OCI-LY3 (cell line): ENCODE results near the gene DEGS2.
"Not testable (repeated sequence)": the region's sequence is repeated elsewhere in the genome, so short reads cannot be mapped to it uniquely, and the experiment has no call there.

ENCODE experiments used
- H2AFZ ChIP-seq: fragments of 200-600, 300-600 bp; shearing (Covaris generic); 2 replicates; pipeline ENCODE4 v1.6.0; 2014; ENCODE audit warnings: antibody characterized with exemption, low read depth, low read length
- H3K27ac ChIP-seq: fragments of 200-600, 300-600 bp; sonication (generic); 2 replicates; pipeline ENCODE4 v1.5.1; 2014; ENCODE audit warnings: mild to moderate bottlenecking, low read length, moderate library complexity, mixed read lengths
- H3K27me3 ChIP-seq: fragments of 200-600, 300-600 bp; sonication (generic); 2 replicates; pipeline ENCODE4 v1.6.1; 2014; ENCODE audit warnings: low read depth, low read length, mixed read lengths
- H3K36me3 ChIP-seq: fragments of 200-600, 300-600 bp; sonication (generic); replicated peaks from 2 replicates; pipeline ENCODE3; 2014; ENCODE audit warnings: low read depth, low read length, mixed read lengths
- H3K4me1 ChIP-seq: fragments of 300-600, 200-600 bp; sonication (generic); 2 replicates; pipeline ENCODE4 v1.6.1; 2014; ENCODE audit warnings: low read length, mixed read lengths
- H3K4me2 ChIP-seq: fragments of 200-600, 300-600 bp; sonication (generic); 2 replicates; pipeline ENCODE4 v1.6.1; 2014; ENCODE audit warnings: low read length, mixed read lengths
- H3K4me3 ChIP-seq: fragments of 300-600, 200-600 bp; sonication (generic); 2 replicates; pipeline ENCODE4 v1.5.1; 2014; ENCODE audit warnings: antibody characterized with exemption, mild to moderate bottlenecking, low read length, moderate library complexity
- H3K79me2 ChIP-seq: fragments of 300-600, 200-600 bp; shearing (Covaris generic); 2 replicates; pipeline ENCODE4 v1.6.1; 2014; ENCODE audit warnings: mild to moderate bottlenecking, low read length, mixed read lengths
- H3K9ac ChIP-seq: fragments of 300-600, 200-600 bp; shearing (Covaris generic); 2 replicates; pipeline ENCODE4 v1.6.0; 2014; ENCODE audit warnings: mild to moderate bottlenecking, low read length, moderate library complexity
- H3K9me3 ChIP-seq: fragments of 200-600, 300-600 bp; shearing (Covaris generic); 2 replicates; pipeline ENCODE4 v1.6.1; 2014; ENCODE audit warnings: low read length, mixed read lengths; ENCODE audit not compliant: insufficient read depth
- H4K20me1 ChIP-seq: fragments of 200-600, 300-600 bp; sonication (generic); 2 replicates; pipeline ENCODE4 v1.6.1; 2016; ENCODE audit warnings: low read length, mixed read lengths; ENCODE audit not compliant: insufficient read depth
- EZH2phosphoT487 ChIP-seq: fragments of 200-600 bp; shearing (Covaris generic); IDR thresholded peaks from 2 replicates; pipeline ENCODE4 v1.6.1; 2018; ENCODE audit warnings: antibody characterized with exemption, mixed run types, low read depth
- TF ChIP-seq, protein P1 (sequence below): fragments of 200-600, 300-600 bp; sonication (generic); IDR thresholded peaks from 2 replicates; pipeline ENCODE4 v1.5.1; 2014; ENCODE audit warnings: antibody characterized with exemption, low read length, low read depth

DEGS2 gene

DNA sequence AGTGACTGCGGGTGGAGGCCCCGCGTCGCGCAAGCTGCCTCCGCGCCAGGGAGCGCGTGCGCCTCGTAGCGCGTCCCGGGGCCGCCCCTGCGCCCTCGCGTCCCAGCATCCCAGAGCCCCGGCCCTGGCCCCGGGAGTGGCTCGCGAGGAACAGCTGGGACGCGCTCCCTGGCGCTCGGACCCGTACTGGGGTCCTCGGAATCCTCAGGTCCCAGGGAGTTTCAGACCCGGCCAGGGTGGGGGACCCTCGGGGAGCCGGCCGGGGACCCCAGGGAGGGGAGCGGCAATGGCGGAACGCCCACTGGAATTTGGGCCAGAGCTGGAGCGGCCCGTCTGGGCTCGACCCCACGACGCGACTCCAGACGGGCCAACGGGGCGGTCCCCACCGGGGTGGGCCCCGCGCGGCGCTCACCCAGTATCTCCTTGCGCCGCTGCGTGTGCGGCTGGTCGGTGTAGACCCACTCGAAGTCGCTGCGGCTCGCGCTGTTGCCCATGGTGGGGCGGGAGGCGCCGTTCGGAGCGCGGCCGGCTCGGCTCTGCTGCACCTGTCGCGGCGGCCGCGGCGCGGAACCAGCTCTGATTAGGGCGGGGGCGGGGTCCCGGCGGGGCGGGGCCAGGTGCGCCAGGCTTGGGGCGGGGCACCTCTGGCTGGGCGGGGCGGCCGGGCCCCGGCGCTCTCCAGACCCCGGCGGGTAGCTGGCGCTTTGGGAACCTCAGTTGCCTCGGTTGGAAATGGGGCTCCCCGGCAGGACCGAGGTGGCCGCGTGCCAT is at the start of gene DEGS2:
Gene DEGS2 (minus strand): TSS at position 552 of the 771 bp plus-strand sequence. CDS start 58 bp downstream, at position 494.
- Histone ChIP-seq H3K9ac (no peak within 1 kb of the TSS), H4K20me1 (no peaks in the 10 kb centered on the region), H3K4me2 (no peak within 1 kb of the TSS), H3K4me1 (peaks cover 8% of the 10 kb centered on the region), H3K36me3 (no peaks in the 10 kb centered on the region), H3K9me3 (no peaks in the 10 kb centered on the region), H3K79me2 (no peaks in the 10 kb centered on the region), H3K27me3 (no peaks in the 10 kb centered on the region), H3K27ac (no peak within 1 kb of the TSS), H3K4me3 (no peak within 1 kb of the TSS), H2AFZ (no peak within 1 kb of the TSS)
- TF ChIP-seq, protein P1, sequence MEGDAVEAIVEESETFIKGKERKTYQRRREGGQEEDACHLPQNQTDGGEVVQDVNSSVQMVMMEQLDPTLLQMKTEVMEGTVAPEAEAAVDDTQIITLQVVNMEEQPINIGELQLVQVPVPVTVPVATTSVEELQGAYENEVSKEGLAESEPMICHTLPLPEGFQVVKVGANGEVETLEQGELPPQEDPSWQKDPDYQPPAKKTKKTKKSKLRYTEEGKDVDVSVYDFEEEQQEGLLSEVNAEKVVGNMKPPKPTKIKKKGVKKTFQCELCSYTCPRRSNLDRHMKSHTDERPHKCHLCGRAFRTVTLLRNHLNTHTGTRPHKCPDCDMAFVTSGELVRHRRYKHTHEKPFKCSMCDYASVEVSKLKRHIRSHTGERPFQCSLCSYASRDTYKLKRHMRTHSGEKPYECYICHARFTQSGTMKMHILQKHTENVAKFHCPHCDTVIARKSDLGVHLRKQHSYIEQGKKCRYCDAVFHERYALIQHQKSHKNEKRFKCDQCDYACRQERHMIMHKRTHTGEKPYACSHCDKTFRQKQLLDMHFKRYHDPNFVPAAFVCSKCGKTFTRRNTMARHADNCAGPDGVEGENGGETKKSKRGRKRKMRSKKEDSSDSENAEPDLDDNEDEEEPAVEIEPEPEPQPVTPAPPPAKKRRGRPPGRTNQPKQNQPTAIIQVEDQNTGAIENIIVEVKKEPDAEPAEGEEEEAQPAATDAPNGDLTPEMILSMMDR, result no peak
- no peak for TF ChIP-seq EZH2phosphoT487

DNA sequence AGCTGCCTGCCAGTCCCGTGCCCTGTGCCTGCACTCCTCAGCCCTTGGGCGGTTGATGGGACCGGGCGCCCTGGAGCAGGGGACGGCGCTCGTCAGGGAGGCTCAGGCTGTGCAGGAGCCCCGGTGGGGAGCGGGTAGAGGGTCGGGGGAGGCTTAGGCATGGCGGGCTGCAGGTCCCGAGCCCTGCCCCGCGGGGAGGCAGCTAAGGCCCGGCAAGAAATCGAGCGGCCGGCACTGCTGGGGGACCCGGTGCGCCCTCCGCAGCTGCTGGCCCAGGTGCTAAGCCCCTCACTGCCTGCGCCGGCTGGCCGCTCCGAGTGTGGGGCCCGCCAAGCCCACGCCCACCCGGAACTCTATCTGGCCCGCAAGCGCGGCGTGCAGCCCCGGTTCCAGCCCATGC is 48.7 kb upstream of the DEGS2 start:
- not testable (repeated sequence) for H3K27ac ChIP-seq, H2AFZ ChIP-seq, H3K9me3 ChIP-seq, H3K79me2 ChIP-seq, H3K4me3 ChIP-seq, H3K36me3 ChIP-seq, H3K27me3 ChIP-seq, H3K4me2 ChIP-seq, H3K4me1 ChIP-seq, H3K9ac ChIP-seq, H4K20me1 ChIP-seq

DNA sequence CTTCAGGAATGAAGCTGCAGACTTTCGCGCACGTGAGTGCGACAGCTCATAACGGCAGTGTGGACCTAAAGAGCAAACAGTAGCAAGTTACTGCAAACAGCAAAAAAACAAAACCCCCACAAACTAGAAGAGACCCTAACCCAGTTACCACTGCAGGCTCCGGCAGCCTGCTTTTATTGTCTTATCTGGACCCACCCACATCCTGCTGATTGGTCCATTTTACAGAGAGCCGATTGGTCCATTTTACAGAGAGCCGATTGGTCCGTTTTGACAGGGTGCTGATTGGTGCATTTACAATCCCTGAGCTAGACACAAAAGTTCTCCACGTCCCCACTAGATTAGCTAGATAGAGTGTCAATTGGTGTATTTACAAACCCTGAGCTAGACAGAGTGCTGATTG is 48.1 kb upstream of the DEGS2 start:
- not testable (repeated sequence) for H3K4me1 ChIP-seq, H2AFZ ChIP-seq, H3K9me3 ChIP-seq, H4K20me1 ChIP-seq, H3K4me3 ChIP-seq, H3K4me2 ChIP-seq, H3K27me3 ChIP-seq, H3K27ac ChIP-seq, H3K9ac ChIP-seq, H3K79me2 ChIP-seq, H3K36me3 ChIP-seq

DNA sequence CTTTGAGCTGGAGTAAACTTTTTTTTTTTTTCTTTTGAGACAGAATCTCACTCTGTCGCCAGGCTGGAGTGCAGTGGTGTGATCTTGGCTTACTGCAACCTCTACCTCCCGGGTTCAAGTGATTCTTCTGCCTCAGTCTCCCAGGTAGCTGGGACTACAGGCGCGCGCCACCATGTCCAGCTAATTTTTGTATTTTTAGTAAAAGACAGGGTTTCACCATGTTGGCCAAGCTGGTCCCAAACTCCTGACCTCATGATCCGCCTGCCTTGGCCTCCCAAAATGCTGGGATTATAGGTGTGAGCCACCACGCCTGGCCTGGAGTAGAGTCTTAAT is 45.4 kb upstream of the DEGS2 start:
- not testable (repeated sequence) for H3K4me2 ChIP-seq, H3K4me1 ChIP-seq, H3K36me3 ChIP-seq, H3K9me3 ChIP-seq, H2AFZ ChIP-seq, H3K27me3 ChIP-seq, H3K79me2 ChIP-seq, H3K4me3 ChIP-seq, H3K9ac ChIP-seq, H4K20me1 ChIP-seq, H3K27ac ChIP-seq

DNA sequence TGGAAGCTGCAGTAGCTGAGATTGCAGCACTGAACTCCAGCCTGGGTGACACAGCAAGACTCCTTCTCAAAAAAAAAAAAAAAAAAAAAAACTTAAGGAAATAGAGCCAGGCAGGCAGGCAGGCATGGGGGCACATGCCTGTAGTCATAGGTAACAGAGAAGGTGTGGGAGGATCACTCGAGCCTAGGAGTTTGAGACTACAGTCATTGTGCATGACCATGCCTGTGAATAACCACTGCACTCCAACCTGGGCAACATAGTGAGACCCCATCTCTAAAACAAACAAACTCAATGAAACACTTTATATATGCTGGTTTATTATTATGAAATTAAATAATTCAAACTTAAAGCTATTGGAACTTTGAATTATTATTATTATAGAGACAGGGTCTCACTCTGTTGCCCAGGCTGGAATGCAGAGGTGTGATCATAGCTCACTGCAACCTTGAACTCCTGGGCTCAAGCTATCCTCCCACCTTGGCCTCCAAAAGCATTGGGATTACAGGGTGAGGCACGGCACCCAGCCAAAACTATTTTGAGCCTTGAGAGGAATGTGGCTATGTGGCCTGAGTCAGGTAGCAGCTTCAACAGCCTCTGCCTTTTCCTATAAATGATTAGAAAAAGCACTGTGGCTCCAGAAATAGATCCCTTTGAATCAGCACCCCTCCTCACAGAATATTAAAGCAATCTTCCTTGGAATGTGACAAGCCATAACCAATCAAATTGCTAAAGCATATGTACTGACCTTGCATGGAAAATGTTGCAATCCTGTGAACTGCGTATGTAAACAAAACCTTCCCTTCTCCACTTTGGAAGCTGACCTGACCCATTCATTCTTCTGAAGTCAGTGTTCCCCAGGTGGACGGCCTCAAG is 44.8 kb upstream of the DEGS2 start:
- H3K27me3 ChIP-seq, result peaks cover 8% of the 10 kb centered on the region; the same call in 1 of the 2 replicates
- H3K36me3 ChIP-seq, result no peaks in the 10 kb centered on the region
- H3K4me1 ChIP-seq, result no peaks in the 10 kb centered on the region
- H4K20me1 ChIP-seq, result no peaks in the 10 kb centered on the region
- H3K4me2 ChIP-seq, result no peak overlapping the region
- H3K9ac ChIP-seq, result no peak overlapping the region
- H2AFZ ChIP-seq, result no peak overlapping the region
- H3K4me3 ChIP-seq, result no peak overlapping the region
- TF ChIP-seq EZH2phosphoT487, result no peak
- TF ChIP-seq, protein P1, result no peak
- no peak overlapping the region for H3K27ac ChIP-seq
- no peaks in the 10 kb centered on the region for H3K9me3 ChIP-seq
- no peaks in the 10 kb centered on the region for H3K79me2 ChIP-seq
